Measurements from ENCODE around the gene PDLIM7. TPM values are rescaled to one million over a fixed set of nuclear protein-coding genes. Genes with fewer than 3 reads are reported as not detected.
A peak's percentile ranks its signal among the peaks of the same experiment; 100 is the strongest.

The PDLIM7 gene
- total RNA-seq, 1 donor from 2014 or later, result 35.1 TPM

DNA sequence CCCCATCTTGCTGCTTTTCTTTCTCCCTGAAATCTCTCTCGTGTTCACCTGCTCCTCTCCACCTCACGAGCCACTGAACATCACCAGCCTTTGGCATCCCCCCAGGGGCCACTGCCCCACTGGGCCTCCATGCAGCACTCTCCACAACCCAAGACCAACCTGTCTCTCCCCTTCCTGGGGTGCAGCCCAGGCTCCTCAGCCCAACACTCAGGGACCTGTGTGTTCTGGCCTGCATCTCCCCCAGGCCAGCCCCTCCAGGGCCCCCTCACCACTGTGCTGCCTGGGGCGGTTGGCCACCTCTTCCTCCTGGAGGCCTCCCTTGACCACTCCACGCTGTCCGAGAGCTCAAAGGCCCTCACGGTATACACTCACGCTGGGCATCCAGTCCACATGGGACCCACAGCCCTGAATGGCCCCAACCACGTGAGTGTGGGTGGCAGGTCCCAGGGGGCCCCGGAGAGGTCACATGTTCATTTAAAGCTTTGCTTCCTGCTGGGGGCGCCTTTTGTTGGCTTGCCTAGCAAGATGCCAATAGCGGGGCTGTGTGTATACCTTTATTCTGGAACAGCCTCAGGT lies 12.7 kb upstream of the PDLIM7 start:
- intact Hi-C loops (cut with micrococcal nuclease), result no loop called here
- ATAC-seq (no peak), DNase-seq (no peak)

DNA sequence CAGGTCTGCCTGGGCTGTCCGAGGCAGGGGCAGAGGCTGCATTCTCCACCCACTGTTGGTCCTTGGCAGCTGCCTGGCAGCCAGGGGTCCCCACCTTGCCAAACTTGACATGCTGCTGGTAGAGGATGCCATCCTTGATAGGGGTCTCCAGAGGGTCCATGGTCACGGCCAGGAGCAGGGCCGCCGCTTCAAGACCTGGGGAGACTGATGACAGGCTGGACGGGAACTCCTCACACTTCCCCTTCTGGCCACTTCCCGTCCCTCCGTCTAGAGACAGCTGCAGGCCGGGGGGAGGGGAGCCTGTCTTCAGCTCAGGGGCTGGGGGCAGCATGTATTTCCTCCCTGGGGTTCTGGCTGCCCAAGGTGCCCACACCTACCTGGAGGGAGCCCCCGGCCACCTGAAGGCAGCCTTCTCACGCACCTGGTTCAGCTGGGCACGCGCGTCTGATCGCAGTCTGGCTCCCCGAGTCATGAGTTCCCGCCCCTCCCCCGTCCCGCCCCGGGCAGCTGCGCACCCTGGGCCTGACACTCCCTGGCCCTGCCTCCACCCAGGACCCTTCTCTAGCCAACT lies 12.1 kb upstream of the PDLIM7 start, which contains the start of gene DOK3:
TSS of gene DOK3 (minus strand) at position 446 of the 571 bp plus-strand sequence. CDS start at position 160, 286 bp downstream.
- intact Hi-C loops (cut with micrococcal nuclease), result no loop called here
- DNase-seq, result peak; percentile 71
- ATAC-seq, result peak; percentile 64

DNA sequence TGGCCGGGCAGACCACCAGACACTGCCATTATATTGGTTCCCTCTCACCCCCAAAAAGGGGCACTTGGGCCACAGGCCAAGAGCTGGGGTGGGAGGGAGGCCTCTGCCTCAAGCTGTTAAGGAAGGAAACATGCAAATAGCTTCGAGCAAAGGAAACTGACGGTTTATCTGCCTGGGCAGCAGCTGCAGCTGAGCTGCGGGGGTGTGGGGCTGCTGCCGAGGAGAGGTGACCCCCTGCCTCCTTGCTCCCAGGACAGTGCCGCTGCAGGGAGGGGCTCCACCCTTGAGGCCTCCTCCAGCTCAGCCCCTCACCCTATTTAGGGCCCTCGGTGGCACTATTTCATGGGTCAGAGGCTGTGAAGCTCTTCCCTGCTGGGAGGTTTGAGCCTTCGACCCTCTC lies 11.4 kb upstream of the PDLIM7 start:
- DNase-seq (no peak), ATAC-seq (peak; percentile 3)
- intact Hi-C loops (cut with micrococcal nuclease), result no loop called here

DNA sequence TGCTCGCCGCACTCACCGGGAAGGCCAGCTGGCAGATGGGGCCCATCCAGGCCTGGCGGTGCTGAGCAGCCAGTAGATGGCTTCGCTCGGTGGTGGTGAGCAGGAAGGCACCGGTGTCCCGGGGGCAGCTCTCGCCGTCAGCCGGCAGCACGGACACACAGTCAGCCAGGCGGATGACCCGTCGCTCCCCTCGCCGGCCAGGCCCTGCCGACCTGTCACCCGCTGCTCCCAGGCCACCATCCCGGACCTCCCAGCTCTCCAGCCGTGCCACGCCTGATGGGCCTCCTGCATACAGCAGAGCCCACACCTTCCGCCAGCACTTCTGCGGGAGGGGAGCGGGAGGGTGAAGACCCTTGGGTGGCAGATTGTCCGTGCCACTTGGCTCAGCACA lies 10.8 kb upstream of the PDLIM7 start:
- no peak for ATAC-seq
- intact Hi-C loops (cut with micrococcal nuclease), result no loop called here
- DNase-seq, result no peak

DNA sequence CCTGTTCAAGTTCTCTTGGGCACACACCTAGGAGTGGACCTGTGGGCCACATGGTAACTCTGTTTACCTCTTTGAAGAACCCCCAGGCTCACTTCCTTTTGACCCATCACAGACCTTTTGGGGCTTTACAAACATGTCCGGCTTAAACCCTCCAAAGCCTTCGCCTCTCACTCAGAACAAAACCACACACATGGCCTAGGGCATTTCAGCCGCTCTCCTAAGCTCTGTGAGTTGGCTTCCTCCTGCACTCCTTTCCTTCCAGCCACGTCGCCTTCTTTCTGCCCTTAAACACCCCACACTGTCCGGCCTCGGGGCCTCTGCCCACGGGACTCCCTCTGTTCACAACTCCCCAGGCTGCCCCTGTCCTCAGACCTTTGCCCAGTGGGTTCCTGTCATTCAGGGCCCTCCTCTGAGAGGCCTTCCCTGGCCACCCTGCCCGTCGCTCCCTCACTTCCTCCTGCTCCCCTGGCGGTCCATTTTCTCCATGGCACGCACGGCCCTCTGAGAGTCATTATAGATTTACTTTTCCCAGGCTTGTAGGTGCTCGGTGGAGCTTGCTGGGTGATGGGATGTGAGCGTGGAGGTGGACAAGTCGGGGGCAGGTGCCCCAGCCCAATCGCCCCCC lies 10.3 kb upstream of the PDLIM7 start:
- intact Hi-C loops (cut with micrococcal nuclease), result no loop called here
- DNase-seq, result peak; percentile 26
- ATAC-seq, result no peak

DNA sequence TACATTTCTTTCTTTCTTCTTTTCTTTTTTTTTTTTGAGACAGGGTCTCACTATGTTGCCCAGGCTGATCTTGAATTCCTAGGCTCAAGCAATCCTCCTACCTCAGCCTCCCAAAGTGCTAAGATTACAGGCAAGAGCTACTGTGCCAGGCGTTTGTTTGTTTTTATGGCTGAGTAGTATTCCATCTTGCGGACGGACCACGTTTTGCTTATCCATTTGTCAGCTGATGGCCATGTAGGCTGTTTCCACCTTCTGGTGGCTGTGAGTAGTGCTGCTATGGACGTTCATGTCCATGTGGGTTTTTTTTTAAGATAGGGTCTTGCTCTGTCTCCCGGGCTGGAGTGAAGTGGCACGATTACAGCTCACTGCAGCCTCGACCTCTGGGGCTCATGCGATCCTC lies 9.8 kb upstream of the PDLIM7 start:
- no peak for ATAC-seq
- intact Hi-C loops (cut with micrococcal nuclease), result no loop called here

DNA sequence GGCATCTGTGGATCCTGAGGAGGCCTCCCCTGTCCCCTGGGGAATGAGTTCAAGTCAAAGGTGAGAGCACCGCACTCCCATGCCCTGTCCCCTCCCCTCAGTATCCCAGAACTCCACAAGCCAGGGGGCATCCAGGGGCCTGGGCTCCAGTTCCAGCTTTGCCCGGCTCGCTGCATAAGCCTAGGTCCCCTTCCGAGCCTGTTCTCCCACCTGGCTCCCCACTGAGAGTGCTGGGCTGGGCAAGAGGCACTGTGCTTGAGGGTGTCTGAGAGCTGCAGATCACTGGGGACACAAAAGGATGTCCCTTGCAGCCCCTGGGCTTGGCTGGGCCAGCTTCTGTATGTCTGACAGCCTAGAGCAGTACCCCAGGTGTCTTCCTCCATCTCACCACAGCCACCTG lies 7.7 kb upstream of the PDLIM7 start:
- no peak for ATAC-seq
- DNase-seq, result no peak
- intact Hi-C loops (cut with micrococcal nuclease), result no loop called here

More for the DNA sequence above, 9.8 kb upstream of the PDLIM7 start:
- no peak for DNase-seq

DNA sequence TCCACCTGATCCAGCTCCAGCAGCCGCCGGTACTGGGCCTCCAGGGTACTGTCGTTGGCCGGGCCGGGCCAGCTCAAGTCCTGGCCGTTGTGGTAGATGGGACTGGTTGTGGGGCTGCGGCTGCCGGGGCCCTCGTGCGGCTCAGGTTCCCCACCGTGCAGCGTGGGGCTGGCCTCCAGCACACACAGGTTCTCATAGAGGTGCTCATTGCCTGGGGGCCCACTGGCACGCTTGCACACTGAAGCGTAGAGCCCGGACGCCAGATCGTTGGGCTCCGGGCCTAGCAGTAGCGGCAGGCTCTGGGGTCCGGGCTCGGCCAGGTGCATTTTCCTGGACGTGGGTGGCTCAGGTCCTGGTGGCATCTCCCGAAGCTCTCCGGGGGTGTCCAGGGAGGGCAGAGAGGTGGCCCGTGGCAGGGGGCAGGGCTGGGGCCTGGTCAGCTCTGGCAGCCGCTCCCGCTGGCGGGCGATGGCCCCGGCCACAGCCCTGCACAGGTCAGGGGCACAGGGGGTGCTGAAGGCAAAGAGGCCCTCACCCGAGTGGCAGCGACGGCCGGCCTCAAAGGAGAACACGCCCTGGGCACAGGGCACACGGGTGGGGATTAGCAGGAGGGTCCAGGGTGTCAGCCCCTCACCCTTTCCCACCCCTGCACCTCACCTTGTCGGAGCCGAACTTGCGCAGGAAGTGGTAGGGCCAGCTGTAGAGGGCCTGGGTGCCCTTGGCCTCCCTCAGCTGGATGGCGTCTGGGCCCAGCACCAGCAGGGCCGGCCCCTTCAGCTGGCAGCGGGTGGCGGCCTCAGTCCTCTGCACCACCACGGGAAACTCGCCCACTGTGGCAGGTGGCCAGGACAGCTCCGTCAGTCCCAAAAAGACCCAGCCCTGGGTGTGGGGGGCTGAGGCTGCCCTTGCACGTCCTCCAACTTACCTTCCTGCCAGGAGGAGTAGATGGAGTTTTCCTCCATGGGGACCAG lies 7.0 kb upstream of the PDLIM7 start:
- no peak for ATAC-seq
- intact Hi-C loops (cut with micrococcal nuclease), result loop anchor here (5.0 kb wide), 1 partner anchor 117 kb away; no protein-coding TSS in a partner anchor
- DNase-seq, result no peak

DNA sequence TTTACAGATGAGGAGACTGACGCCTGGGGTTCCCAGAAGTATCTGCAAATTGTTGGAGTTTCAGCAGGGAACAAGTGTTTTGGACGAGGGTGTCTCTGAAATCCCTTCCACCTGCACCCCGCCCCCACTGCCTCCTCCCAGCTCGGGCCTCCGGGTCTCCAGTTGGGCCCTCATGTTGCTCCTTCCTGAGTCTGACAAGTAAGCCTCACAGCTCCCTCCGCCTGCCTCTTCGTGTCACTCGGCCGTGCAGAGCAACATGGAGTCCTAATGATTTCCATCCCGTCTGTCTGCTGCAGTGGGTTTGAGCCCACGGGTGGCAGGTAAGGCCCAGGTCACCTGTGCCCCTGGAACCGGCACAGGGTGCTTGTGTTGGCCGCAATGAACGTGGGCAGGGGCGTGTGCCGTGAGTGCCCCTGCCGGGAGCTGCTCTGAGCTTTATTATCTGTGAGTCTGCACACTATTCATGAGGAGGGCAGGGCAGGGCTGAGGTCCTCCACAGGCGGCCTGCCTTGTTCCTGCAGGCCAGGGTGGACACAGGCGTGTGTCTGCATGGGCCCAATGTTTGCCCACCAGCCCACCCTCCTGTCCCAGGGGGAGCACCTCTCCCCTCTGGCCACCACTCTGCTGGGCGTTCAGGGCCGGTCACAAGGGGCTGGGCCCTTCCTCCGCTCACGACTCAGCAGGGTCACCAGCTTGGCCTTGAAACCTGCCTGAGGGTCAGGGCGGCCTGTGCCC lies 6.1 kb upstream of the PDLIM7 start:
- ATAC-seq (no peak), DNase-seq (no peak)
- intact Hi-C loops (cut with micrococcal nuclease), result loop anchor here (5.0 kb wide), 1 partner anchor 116 kb away; no protein-coding TSS in a partner anchor

DNA sequence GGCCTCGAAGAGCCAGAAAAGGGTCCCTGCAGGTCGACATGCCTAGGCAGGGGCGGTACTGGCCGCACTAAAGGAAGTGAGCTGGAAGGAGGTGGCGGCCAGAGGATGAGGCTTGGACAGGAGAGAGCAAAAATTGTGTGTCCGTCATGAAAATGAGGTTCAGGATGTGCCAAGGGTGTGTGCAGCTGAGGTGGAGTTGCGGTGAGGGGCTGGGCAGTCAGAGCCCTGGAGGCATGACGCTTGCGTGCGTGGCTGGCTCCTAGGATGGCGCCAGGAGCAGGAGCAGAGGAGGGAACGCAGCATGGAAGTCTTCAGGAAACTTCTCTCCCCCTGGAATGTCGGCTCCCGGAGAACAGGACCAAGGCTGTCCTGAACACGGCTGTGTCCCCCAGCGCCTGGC lies 5.5 kb upstream of the PDLIM7 start:
- intact Hi-C loops (cut with micrococcal nuclease), result loop anchor here (5.0 kb wide), 1 partner anchor 116 kb away; no protein-coding TSS in a partner anchor
- no peak for ATAC-seq
- DNase-seq, result no peak

DNA sequence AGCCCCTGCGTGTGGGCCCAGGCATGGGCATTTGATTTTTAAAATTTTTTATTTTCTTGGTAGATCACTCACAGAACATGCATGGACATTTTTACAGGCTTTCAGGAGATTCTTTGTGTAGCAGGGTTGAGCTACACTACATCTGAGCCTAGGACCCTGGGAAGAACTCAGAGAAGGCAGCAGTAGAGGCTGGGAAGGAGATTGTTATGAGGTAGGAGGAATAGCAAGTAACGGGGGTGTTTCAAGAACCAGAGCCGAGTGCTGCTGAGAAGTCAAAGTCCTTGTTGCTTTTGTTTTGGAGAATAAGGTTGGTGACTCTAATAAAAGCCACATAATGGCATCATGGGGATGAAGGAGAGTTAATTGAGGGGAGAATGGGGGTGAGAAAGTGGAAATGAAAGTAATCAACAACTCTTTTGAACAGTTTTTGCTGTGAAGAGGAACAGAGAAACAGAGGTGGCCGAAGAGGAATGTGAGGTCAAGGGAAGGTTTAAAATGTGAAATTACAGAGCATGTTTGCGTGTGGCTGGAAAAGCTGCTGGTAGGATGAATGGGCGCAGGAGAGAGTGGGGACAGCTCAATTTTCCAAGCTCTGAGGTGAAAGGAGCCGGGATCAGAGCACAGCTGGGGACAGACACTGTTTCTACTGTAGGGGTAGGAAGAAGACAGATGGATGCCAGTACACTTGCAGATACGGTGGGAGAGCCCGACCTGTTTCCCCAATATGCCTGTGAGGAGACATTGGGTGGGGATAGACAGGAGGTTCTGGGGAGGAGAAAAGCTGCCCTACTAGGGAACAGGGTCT lies 4.7 kb upstream of the PDLIM7 start:
- DNase-seq, result no peak
- intact Hi-C loops (cut with micrococcal nuclease), result loop anchor here (5.0 kb wide), 1 partner anchor 115 kb away; no protein-coding TSS in a partner anchor
- no peak for ATAC-seq

DNA sequence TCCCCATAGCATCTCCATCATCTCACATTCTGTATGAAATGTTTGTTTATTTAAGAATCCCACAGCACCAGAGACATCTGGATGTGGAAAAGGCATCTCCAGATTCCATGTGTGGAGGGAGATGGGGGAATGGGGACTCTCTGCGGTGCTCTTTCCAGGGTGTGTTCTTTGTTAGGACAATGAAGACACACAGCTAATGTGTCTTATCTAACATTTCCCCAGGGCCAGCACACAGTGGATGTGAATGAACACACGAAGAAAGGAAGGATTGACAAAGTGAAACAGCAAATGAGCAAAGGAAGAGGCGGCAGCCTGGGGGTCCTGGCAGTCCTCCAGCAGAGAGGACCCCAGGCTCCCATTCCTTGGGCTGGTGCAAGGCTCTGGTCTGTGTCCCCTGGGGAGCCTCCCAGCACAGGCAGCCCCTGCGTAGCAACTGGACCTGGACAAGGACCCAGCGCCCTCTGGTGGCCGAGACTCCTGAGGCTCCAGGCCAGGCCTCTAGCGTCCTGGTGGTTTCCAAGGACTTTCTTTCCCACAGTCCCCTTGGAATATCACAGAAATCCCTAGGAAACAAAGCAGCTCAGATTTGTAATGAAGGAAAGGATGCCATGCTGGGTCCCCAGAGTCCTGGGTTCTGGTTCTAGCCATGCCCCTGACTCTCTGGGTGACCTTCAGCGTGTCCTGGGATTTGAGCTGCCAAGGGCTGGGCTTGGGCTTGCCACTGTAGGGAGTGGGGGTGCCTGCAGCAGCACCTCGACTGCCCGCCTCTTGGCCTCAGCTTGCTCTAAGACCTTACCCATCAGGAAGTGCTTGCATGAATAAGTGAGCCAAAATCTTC lies 3.5 kb upstream of the PDLIM7 start:
- ATAC-seq, result peak; percentile 33
- peak; percentile 97 for DNase-seq
- intact Hi-C loops (cut with micrococcal nuclease), result loop anchor here (5.0 kb wide), 1 partner anchor 114 kb away; no protein-coding TSS in a partner anchor

DNA sequence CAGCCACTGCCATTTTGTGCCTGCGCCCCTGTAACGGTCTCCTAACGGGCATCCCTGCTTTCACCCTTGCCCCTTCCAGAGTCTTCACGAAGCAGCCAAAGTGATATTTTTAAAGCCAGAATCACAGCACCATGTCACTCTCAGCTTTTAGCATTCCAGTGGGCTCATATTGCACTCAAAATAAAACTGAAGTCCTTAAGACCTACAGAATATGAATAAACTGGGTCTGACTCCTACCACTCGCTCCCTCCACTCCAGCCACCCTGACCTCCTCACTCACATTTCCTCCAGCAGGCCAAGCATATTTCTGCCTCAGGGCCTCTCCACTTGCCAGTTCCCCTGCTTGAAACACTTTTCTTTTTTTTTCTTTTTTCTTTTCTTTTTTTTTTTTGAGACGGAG lies 2.4 kb upstream of the PDLIM7 start:
- DNase-seq (no peak), ATAC-seq (no peak)
- intact Hi-C loops (cut with micrococcal nuclease), result loop anchor here (5.0 kb wide), 1 partner anchor 113 kb away; no protein-coding TSS in a partner anchor

DNA sequence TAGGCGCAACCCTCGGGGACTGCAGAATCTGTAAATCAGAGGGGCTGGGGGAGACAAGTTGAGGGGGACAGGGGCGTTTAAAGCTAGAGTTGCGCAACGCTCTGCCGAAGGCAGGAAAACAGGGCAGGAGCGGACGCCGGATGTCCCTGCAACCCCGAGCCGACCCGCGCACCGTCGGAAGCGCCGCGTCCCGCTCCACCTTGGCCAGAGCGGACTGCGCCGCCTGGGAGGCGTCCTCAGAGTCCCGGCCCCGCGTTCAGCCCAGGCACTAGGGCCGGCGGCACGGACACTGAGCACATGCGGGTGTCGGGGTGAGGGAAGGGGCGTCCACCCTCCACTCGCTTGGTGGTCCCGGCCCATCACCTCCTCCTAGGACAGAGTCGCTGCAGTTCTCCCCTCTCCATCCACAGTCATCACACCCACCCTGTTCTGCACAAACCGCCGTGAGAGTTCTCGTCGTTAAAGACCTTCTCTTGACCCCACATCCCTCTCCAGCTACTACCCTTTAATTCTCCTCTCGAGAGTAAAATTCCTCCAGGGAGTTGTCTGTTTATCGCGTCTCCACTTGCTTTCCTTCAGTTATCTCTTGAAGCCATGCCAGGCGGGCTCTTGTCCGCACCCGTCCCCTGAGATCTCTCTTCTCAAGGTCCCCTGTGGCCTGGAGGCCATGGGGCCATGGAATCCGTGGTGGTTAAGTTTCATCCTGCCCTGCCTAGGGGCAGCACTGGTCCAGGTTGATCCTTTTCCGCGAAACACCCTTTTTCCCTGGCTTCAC lies 796 bp upstream of the PDLIM7 start:
- intact Hi-C loops (cut with micrococcal nuclease), result no loop called here
- DNase-seq (peak; percentile 71), ATAC-seq (peak; percentile 8)

DNA sequence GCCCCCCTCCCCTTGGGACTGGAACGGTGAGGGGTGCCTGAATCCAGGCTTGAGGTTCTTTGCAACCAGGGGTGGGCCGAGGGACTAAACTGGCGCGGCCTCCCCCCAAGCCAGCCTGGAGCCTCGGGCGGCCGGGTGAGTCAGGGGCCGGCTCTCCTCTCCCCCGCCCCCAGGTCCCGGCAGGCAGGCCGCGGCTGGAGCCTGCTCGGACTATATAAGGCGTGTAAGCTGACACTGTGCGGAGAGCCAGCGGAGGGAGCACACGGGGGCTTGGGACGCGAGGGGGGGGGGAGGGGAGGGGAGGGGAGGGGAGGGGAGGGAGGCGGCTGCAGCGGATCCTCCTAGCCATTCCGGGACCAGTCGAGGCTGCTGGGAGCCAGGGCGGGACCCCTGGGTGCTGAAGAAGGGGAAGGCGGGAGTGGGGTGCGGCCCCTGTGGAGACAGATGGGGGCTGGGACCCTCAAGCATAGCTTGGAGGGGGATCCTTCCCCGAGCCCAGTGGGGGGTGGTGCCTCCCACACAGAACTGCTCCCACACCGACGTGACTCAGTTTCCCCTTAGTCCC lies 595 bp downstream of the PDLIM7 start:
- intact Hi-C loops (cut with micrococcal nuclease), result no loop called here
- ATAC-seq (peak; percentile 65), DNase-seq (peak; percentile 85)
